GM12878 (cell line): Measurements from ENCODE around the gene PLXNC1. TPM values are rescaled to one million over a fixed set of nuclear protein-coding genes. Genes with fewer than 3 reads are reported as not detected.

ENCODE experiments used
- ATAC-seq: fragments of 200-7000 bp; cut with Tn5 transposase; 3 replicates; pipeline ENCODE4 v1.9.1; 2020; ENCODE audit warnings: mild to moderate bottlenecking, moderate library complexity
- BruUV-seq: library from RNA; stranded (reverse); fragments of 400-500 nt; replicated peaks from 2 replicates; lab custom pipeline; 2021; lab: Mats Ljungman, UMichigan
- CTCF ChIA-PET: fragments of 300-600 bp; sonication (Branson Sonifier 250); formaldehyde crosslinking; extraction: SDS; loops from one replicate; lab custom pipeline; 2021; ENCODE audit warnings: inconsistent platforms; lab: Yijun Ruan, JAX
- POLR2A ChIA-PET: fragments of 350-600 bp; formaldehyde crosslinking; extraction: SDS; loops from one replicate; lab custom pipeline; 2021; ENCODE audit warnings: inconsistent platforms; lab: Charles Lee
- RAD21 ChIA-PET: fragments of 300-600 bp; sonication (Branson Sonifier 250); formaldehyde crosslinking; loops from one replicate; lab custom pipeline; 2023; ENCODE audit warnings: antibody characterized with exemption; ENCODE audit not compliant: unreplicated experiment; lab: Charles Lee
- SMC1A ChIA-PET: fragments of 300-600 bp; sonication (Branson Sonifier 250); formaldehyde crosslinking; loops from one replicate; lab custom pipeline; 2023; ENCODE audit not compliant: unreplicated experiment, uncharacterized antibody; lab: Charles Lee
- DNase-seq: peaks from one replicate; pipeline ENCODE4 v3.0.0-alpha.2; 2011; ENCODE audit warnings: low read depth, low spot score
- FAIRE-seq: peaks from 3 replicates; lab custom pipeline; 2011; peaks lifted over from hg19 to GRCh38; lab: Jason Lieb, UNC
- H2AFZ ChIP-seq: 2 replicates; pipeline ENCODE4 v1.6.0; 2011; ENCODE audit warnings: low read depth, low read length, control low read depth; ENCODE audit not compliant: control insufficient read depth
- H3K27ac ChIP-seq: 2 replicates; pipeline ENCODE4 v1.5.1; 2011; ENCODE audit warnings: control low read depth; ENCODE audit not compliant: control insufficient read depth, insufficient read depth
- H3K27me3 ChIP-seq, 2 experiments: replicated peaks in 1 of 2; 2 replicates each; pipeline versions ENCODE4 v1.6.0 to v1.6.1; 2011; ENCODE audit warnings: low read length in 1 of 2; ENCODE audit not compliant: control insufficient read depth in 2 of 2, insufficient read depth in 2 of 2
- H3K36me3 ChIP-seq, 2 experiments: 2 replicates each; pipeline ENCODE4 v1.5.1; 2011; ENCODE audit warnings: low read length in 1 of 2; ENCODE audit not compliant: control insufficient read depth in 2 of 2, insufficient read depth in 2 of 2
- H3K4me1 ChIP-seq: 2 replicates; pipeline ENCODE4 v1.6.1; 2011; ENCODE audit warnings: mild to moderate bottlenecking, low read length, moderate library complexity, mixed read lengths; ENCODE audit not compliant: control insufficient read depth, insufficient read depth
- H3K4me2 ChIP-seq: 2 replicates; pipeline ENCODE4 v1.6.0; 2011; ENCODE audit warnings: control low read depth; ENCODE audit not compliant: control insufficient read depth, insufficient read depth
- H3K4me3 ChIP-seq: fragments of 200-600 bp; sonication (generic); 2 replicates; pipeline ENCODE4 v1.5.1; 2016
- H3K79me2 ChIP-seq: 2 replicates; pipeline ENCODE4 v1.6.0; 2011; ENCODE audit warnings: low read length; ENCODE audit not compliant: control insufficient read depth, insufficient read depth
- H3K9ac ChIP-seq: 2 replicates; pipeline ENCODE4 v1.8.0; 2011; ENCODE audit warnings: low read length, control low read depth, mixed read lengths; ENCODE audit not compliant: control insufficient read depth, insufficient read depth
- H3K9me3 ChIP-seq: replicated peaks from 3 replicates; pipeline ENCODE4 v1.5.1; 2011; ENCODE audit warnings: mild to moderate bottlenecking, low read length; ENCODE audit not compliant: control insufficient read depth, insufficient read depth
- H4K20me1 ChIP-seq: 2 replicates; pipeline ENCODE4 v1.6.0; 2011; ENCODE audit not compliant: control insufficient read depth, insufficient read depth
- CHD1 ChIP-seq: IDR thresholded peaks from 2 replicates; pipeline ENCODE4 v1.6.1; 2012; ENCODE audit warnings: low read depth, low read length, improper control_type of control experiment
- CHD2 ChIP-seq: IDR thresholded peaks from 2 replicates; pipeline ENCODE4 v1.6.1; 2011; ENCODE audit warnings: low read depth, low read length, improper control_type of control experiment, borderline replicate concordance
- E4F1 ChIP-seq: fragments of 450-650 bp; IDR thresholded peaks from 2 replicates; pipeline ENCODE4 v1.6.1; 2018; ENCODE audit warnings: borderline replicate concordance, mild to moderate bottlenecking; ENCODE audit not compliant: partially characterized antibody
- GABPA ChIP-seq: IDR thresholded peaks from 2 replicates; pipeline ENCODE4 v1.6.1; 2014; ENCODE audit warnings: antibody characterized with exemption, low read depth, mild to moderate bottlenecking, inconsistent platforms
- HCFC1 ChIP-seq: fragments of 150-350 bp; IDR thresholded peaks from 2 replicates; pipeline ENCODE4 v1.6.1; 2014; ENCODE audit warnings: low read length
- LARP7 ChIP-seq: fragments of 450-650 bp; IDR thresholded peaks from 2 replicates; pipeline ENCODE4 v1.6.1; 2017; ENCODE audit warnings: mild to moderate bottlenecking
- MXI1 ChIP-seq: fragments of 150-350 bp; IDR thresholded peaks from 2 replicates; pipeline ENCODE4 v1.6.1; 2011; ENCODE audit warnings: low read depth, mild to moderate bottlenecking, inconsistent platforms, low read length, improper control_type of control experiment
- PAX8 ChIP-seq: fragments of 450-650 bp; IDR thresholded peaks from 2 replicates; pipeline ENCODE4 v1.6.1; 2017; ENCODE audit warnings: mild to moderate bottlenecking, moderate library complexity
- POLR2A ChIP-seq: IDR thresholded peaks from 2 replicates; pipeline ENCODE4 v1.6.1; 2011; ENCODE audit warnings: low read depth, mild to moderate bottlenecking, low read length
- RBBP5 ChIP-seq: fragments of 200-600 bp; sonication (generic); conservative IDR thresholded peaks from 2 replicates; pipeline ENCODE4 v1.6.1; 2016
- SIN3A ChIP-seq: IDR thresholded peaks from 2 replicates; pipeline ENCODE4 v1.6.1; 2012; ENCODE audit warnings: low read depth, low read length, improper control_type of control experiment
- SPI1 ChIP-seq: IDR thresholded peaks from 2 replicates; pipeline ENCODE4 v1.6.1; 2011; ENCODE audit warnings: low read depth, mild to moderate bottlenecking, low read length, moderate library complexity, borderline replicate concordance; ENCODE audit not compliant: insufficient read depth
- SREBF1 ChIP-seq: IDR thresholded peaks from 2 replicates; pipeline ENCODE4 v1.6.1; 2012; ENCODE audit warnings: mild to moderate bottlenecking, low read length
- TCF12 ChIP-seq: IDR thresholded peaks from 2 replicates; pipeline ENCODE4 v1.6.1; 2011; ENCODE audit warnings: low read depth, mild to moderate bottlenecking, low read length
- ZBTB40 ChIP-seq: fragments of 450-650 bp; IDR thresholded peaks from 2 replicates; pipeline ENCODE4 v1.6.1; 2016; ENCODE audit warnings: mild to moderate bottlenecking, moderate library complexity, borderline replicate concordance
- ZSCAN29 ChIP-seq: fragments of 450-650 bp; IDR thresholded peaks from 2 replicates; pipeline ENCODE4 v1.6.1; 2017; ENCODE audit warnings: mild to moderate bottlenecking, moderate library complexity
- whole genome bisulfite sequencing: methylation state at CpG from one replicate; pipeline ENCODE4 v1.1.6; 2016; ENCODE audit warnings: low lambda C conversion rate; ENCODE audit not compliant: insufficient replicate concordance, insufficient coverage; ENCODE audit errors: missing lambda C conversion rate; 5-methylcytosine and 5-hydroxymethylcytosine counted together
- in situ Hi-C: fragments of 300-500 bp; cut with MboI; formaldehyde crosslinking; loops from 9 replicates; pipeline ENCODE4 v1.14.3; 2018; ENCODE audit warnings: mixed read lengths
- intact Hi-C: fragments of 100-400 bp; cut with micrococcal nuclease; formaldehyde crosslinking; loops from one replicate; pipeline ENCODE4 v1.14.2; 2022; ENCODE audit not compliant: unreplicated experiment
- polyA plus RNA-seq, 11 experiments: library from polyadenylated mRNA; depleted of rRNA in 4 of 11; unstranded in 6 of 11; stranded (reverse) in 5 of 11; fragments of >200 nt; fragmentation: Nextera tagmentation in 4 of 11; fragmentation: Illumina TruSeq in 1 of 11; extraction: Ambion mirVana in 4 of 11; extraction: Trizol in 1 of 11; gene quantifications; 1 replicate in 1 of 11; 2 replicates in 10 of 11; pipeline versions ENCODE4 v1.2.1 to v1.2.3, GENCODE V29; 2011 to 2016; ENCODE audit warnings: inconsistent platforms in 2 of 11, missing spikeins in 2 of 11, low read depth in 1 of 11
- total RNA-seq, 4 experiments: library from RNA; depleted of rRNA in 3 of 4; stranded (reverse); fragments of >200 nt in 3 of 4; fragmentation: Illumina TruSeq in 1 of 4; extraction: Trizol in 1 of 4; gene quantifications; 2 replicates each; pipeline versions ENCODE4 v1.2.1 to v1.2.3, GENCODE V29; 2013 to 2021

Gene PLXNC1
- total and polyA plus RNA-seq, 10 of the 15 experiments (the other 5 are each of a cell fraction or from before 2014, with no cell fraction given), result 5.2 to 41.2 (median 24.6) TPM

GRCh38 chr12:94178882-94179281 lies 30.5 kb downstream of the PLXNC1 start (continued):
- TF ChIP-seq SREBF1 (no peak), LARP7 (no peak), TCF12 (no peak), SIN3A (no peak)

GRCh38 chr12:94179723-94180122 lies 31.3 kb downstream of the PLXNC1 start:
- Histone ChIP-seq H3K4me2 (no peak overlapping the region), H3K9me3 (peaks cover 8% of the 10 kb centered on the region), H3K9ac (no peak overlapping the region), H2AFZ (no peak overlapping the region), H3K27ac (no peak overlapping the region), H3K4me1 (peaks cover 20% of the 10 kb centered on the region), H3K27me3 (no peaks in the 10 kb centered on the region), H4K20me1 (no peaks in the 10 kb centered on the region), H3K36me3 (peaks cover 0 to 15% of the 10 kb centered on the region in 2 experiments; a peak in 1 of 4 replicates), H3K79me2 (peaks cover 5% of the 10 kb centered on the region), H3K4me3 (no peak overlapping the region)
- DNase-seq, result no peak
- SMC1A ChIA-PET, result interaction anchor here (0.7 to 16.3 kb wide), 4 partner anchors 13 to 142 kb away, joined by 3 to 367 read pairs (median 12); partner anchors contain the start of gene PLXNC1
- FAIRE-seq, result no peak
- in situ Hi-C loops (no loop called here), intact Hi-C loops (no loop called here)
- BruUV-seq, result no TSS peak
- ATAC-seq, result no peak
- POLR2A ChIA-PET, result interaction anchor here (1.8 kb wide), 1 partner anchor 25 kb away, joined by 7 read pairs; no protein-coding TSS in a partner anchor
- WGBS, result 100% methylated on average over 3 of the region's 3 CpGs
- TF ChIP-seq MXI1 (no peak), SPI1 (no peak), PAX8 (no peak), RBBP5 (no peak), HCFC1 (no peak), POLR2A (no peak), ZSCAN29 (no peak), E4F1 (no peak), GABPA (no peak), CHD2 (no peak), ZBTB40 (no peak), CHD1 (no peak)
- RAD21 ChIA-PET, result interaction anchor here (7.8 kb wide), 1 partner anchor 23 kb away, joined by 60 read pairs; no protein-coding TSS in a partner anchor
- CTCF ChIA-PET, result interaction anchor here (1.6 kb wide), 2 partner anchors 13 to 28 kb away, joined by 5 to 7 read pairs; no protein-coding TSS in a partner anchor
